Progenitor cell of endocrine pancreas (in vitro differentiated cells): Measurements from ENCODE around the gene RAB8A. TPM values are rescaled to one million over a fixed set of nuclear protein-coding genes. Genes with fewer than 3 reads are reported as not detected.

Experiments
- DNase-seq: peaks from one replicate; pipeline ENCODE4 v3.0.0; 2021; ENCODE audit warnings: low spot score; ENCODE audit not compliant: unreplicated experiment
- H3K27ac Mint-ChIP-seq: 2 replicates; pipeline ENCODE4 v1.8.0; 2021; ENCODE audit warnings: mild to moderate bottlenecking, moderate library complexity, mixed read lengths
- H3K27me3 Mint-ChIP-seq: 2 replicates; pipeline ENCODE4 v1.8.0; 2021; ENCODE audit warnings: mixed read lengths
- H3K36me3 Mint-ChIP-seq: 2 replicates; pipeline ENCODE4 v1.8.0; 2022; ENCODE audit warnings: mixed read lengths; ENCODE audit not compliant: insufficient read depth
- H3K4me1 Mint-ChIP-seq: 2 replicates; pipeline ENCODE4 v1.8.0; 2021; ENCODE audit warnings: low read depth, mixed read lengths
- H3K4me3 Mint-ChIP-seq: 2 replicates; pipeline ENCODE4 v1.8.0; 2021; ENCODE audit warnings: low read depth, mild to moderate bottlenecking, moderate library complexity, mixed read lengths
- H3K9me3 Mint-ChIP-seq: 2 replicates; pipeline ENCODE4 v1.8.0; 2021; ENCODE audit warnings: low read depth, mixed read lengths
- total RNA-seq: library from RNA; stranded (reverse); gene quantifications from 2 replicates; pipeline ENCODE4 v1.2.1, GENCODE V29; 2021
- TF ChIP-seq, protein P1 (sequence below): fragments of 200-600 bp; sonication (generic); IDR thresholded peaks from one replicate; pipeline ENCODE4 v1.5.0; 2021; ENCODE audit warnings: antibody characterized with exemption, mild to moderate bottlenecking; ENCODE audit not compliant: unreplicated experiment

The RAB8A gene
- total RNA-seq, 1 donor from 2014 or later: 67.5 TPM

- Mint-ChIP-seq H3K4me3 (no peak overlapping the region), H3K4me1 (no peaks in the 10 kb centered on the region), H3K36me3 (no peaks in the 10 kb centered on the region), H3K27ac (no peak overlapping the region), H3K9me3 (no peaks in the 10 kb centered on the region), H3K27me3 (no peaks in the 10 kb centered on the region)
- no peak for DNase-seq
- TF ChIP-seq, protein P1, sequence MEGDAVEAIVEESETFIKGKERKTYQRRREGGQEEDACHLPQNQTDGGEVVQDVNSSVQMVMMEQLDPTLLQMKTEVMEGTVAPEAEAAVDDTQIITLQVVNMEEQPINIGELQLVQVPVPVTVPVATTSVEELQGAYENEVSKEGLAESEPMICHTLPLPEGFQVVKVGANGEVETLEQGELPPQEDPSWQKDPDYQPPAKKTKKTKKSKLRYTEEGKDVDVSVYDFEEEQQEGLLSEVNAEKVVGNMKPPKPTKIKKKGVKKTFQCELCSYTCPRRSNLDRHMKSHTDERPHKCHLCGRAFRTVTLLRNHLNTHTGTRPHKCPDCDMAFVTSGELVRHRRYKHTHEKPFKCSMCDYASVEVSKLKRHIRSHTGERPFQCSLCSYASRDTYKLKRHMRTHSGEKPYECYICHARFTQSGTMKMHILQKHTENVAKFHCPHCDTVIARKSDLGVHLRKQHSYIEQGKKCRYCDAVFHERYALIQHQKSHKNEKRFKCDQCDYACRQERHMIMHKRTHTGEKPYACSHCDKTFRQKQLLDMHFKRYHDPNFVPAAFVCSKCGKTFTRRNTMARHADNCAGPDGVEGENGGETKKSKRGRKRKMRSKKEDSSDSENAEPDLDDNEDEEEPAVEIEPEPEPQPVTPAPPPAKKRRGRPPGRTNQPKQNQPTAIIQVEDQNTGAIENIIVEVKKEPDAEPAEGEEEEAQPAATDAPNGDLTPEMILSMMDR: no peak
Observed at GRCh38 chr19:16159655-16160054, 48.0 kb downstream of the RAB8A start.

GRCh38 chr19:16160445-16160942 lies 48.8 kb downstream of the RAB8A start:
- no peak overlapping the region for H3K4me3 Mint-ChIP-seq
- TF ChIP-seq, protein P1: no peak
- no peak for DNase-seq
- H3K4me1 Mint-ChIP-seq: no peaks in the 10 kb centered on the region
- no peaks in the 10 kb centered on the region for H3K9me3 Mint-ChIP-seq
- no peaks in the 10 kb centered on the region for H3K27me3 Mint-ChIP-seq
- no peaks in the 10 kb centered on the region for H3K36me3 Mint-ChIP-seq
- H3K27ac Mint-ChIP-seq: no peak overlapping the region

GRCh38 chr19:16160943-16161560 lies 49.4 kb downstream of the RAB8A start:
- TF ChIP-seq, protein P1: no peak
- H3K9me3 Mint-ChIP-seq: no peaks in the 10 kb centered on the region
- H3K4me1 Mint-ChIP-seq: no peaks in the 10 kb centered on the region
- H3K27ac Mint-ChIP-seq: no peak overlapping the region
- no peak for DNase-seq
- no peaks in the 10 kb centered on the region for H3K36me3 Mint-ChIP-seq
- no peak overlapping the region for H3K4me3 Mint-ChIP-seq
- no peaks in the 10 kb centered on the region for H3K27me3 Mint-ChIP-seq

- Mint-ChIP-seq H3K4me1 (no peaks in the 10 kb centered on the region), H3K36me3 (no peaks in the 10 kb centered on the region), H3K4me3 (no peak overlapping the region), H3K27me3 (no peaks in the 10 kb centered on the region), H3K9me3 (no peaks in the 10 kb centered on the region), H3K27ac (no peak overlapping the region)
- TF ChIP-seq, protein P1: no peak
- DNase-seq: no peak
Observed at GRCh38 chr19:16161840-16162239, 50.2 kb downstream of the RAB8A start.

GRCh38 chr19:16164222-16164890 lies 52.7 kb downstream of the RAB8A start:
- Mint-ChIP-seq H3K9me3 (no peaks in the 10 kb centered on the region), H3K36me3 (no peaks in the 10 kb centered on the region), H3K4me3 (no peak overlapping the region), H3K27me3 (no peaks in the 10 kb centered on the region), H3K4me1 (no peaks in the 10 kb centered on the region), H3K27ac (no peak overlapping the region)
- no peak for DNase-seq
- TF ChIP-seq, protein P1: no peak
